GM19240 (cell line): ENCODE results near the gene ALPG.
"Not testable (repeated sequence)": the region's sequence is repeated elsewhere in the genome, so short reads cannot be mapped to it uniquely, and the experiment has no call there.

ENCODE experiments used
- DNase-seq: peaks from one replicate; pipeline ENCODE4 v3.0.0; 2011; ENCODE audit warnings: low spot score; ENCODE audit not compliant: insufficient read length

Gene ALPG

DNA sequence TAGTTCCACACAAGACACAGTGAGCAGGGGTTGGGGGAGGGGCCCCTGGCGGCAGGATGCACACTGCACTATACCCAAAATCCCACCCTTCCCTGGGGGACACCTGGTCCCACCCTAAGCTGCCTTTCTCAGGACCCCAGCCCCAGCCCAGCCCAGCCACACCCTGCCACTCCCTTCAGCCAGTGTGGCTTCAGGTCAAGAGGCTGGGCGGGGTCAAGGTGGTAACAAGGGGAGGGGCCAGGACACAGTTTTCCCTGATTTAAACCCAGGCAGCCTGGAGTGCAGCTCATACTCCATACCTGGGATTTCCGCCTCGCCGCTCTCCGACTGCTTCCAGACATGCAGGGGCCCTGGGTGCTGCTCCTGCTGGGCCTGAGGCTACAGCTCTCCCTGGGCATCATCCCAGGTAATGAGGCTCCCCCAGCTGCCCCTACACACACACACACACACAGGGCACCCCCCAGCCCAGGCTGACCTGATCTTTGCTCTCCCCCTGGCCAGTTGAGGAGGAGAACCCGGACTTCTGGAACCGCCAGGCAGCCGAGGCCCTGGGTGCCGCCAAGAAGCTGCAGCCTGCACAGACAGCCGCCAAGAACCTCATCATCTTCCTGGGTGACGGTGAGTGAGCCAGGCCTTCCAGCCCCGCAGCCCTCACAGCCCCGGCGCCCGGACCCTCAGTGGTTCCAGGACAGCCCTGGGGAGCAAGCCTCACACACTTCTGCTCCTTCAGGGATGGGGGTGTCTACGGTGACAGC is at the start of gene ALPG:
TSS of gene ALPG (plus strand) at position 289 of the 755 bp plus-strand sequence. CDS start at position 340, 51 bp downstream.
- DNase-seq = no peak

GRCh38 chr2:232361646-232362045 is 45.0 kb upstream of the ALPG start:
- DNase-seq = no peak

DNA sequence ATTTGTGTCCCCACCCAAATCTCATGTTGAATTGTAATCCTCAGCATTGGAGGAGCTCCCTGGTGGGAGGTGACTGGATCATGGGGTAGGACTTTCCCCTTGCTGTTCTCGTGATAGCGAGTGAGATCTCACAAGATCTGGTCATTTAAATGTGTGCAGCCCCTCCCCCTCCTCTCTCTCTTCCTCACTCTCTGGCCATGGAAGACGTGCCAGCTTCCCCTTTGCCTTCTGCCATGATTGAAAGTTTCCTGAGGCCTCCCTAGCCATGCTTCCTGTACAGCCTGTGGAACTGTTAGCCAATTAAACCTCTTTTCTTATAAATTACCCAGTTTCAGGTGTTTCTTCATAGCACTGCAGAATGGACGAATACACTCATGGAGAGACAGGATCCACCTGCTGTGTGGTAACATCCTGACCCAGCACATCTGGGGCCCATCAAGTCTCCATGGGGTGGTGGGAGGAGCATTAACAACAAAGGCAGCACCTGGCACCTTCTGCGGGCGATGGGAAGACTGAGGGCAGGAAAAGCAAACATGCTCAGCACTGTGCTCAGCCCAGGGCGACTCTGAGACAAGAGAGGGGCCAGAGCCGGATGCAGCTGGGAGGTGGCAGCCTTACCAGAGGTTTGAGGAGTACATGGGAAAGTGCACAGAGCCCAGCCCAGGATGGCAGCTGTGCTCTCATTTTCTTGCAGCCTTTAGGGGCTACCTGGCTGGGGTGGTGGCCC is 44.3 kb upstream of the ALPG start:
- no peak for DNase-seq

DNA sequence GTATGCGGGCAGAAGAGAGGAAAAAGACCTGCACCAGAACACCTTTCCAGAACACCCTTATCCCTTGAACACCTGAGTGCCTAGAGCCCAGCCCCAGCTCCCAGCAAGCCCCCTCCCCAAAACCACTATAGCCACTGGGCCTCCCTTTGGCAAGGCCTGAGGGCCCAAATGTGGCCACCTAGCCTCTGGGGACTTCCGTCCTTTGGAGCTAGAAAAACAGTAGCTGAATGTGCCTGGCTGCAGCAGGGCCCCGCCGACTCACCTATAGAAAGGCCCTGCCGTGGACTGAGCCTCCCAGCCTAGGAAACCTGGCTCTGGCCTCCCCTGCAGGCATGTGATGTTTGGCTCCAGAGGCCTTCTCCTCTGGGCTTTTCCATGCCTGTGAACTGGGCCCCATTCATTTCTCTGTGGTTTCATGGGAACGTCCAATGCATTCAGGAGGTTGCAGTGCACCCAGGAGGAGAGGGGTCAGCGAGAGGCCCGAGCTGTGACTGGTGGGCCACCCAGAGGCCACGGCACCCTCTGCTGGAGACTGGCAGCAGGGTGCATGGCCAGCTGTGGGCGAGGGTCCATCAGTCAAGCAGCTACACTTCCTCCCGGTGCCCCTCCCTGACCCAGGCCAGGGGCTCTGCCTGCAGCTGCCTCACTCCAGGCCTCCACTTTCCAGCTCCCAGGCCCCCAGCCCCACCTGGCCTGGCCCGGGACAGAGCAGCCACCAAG is 43.4 kb upstream of the ALPG start:
- DNase-seq = not testable (repeated sequence)

- DNase-seq = peak; percentile 53
Measured at GRCh38 chr2:232363784-232364615, 42.6 kb upstream of the ALPG start.

DNA sequence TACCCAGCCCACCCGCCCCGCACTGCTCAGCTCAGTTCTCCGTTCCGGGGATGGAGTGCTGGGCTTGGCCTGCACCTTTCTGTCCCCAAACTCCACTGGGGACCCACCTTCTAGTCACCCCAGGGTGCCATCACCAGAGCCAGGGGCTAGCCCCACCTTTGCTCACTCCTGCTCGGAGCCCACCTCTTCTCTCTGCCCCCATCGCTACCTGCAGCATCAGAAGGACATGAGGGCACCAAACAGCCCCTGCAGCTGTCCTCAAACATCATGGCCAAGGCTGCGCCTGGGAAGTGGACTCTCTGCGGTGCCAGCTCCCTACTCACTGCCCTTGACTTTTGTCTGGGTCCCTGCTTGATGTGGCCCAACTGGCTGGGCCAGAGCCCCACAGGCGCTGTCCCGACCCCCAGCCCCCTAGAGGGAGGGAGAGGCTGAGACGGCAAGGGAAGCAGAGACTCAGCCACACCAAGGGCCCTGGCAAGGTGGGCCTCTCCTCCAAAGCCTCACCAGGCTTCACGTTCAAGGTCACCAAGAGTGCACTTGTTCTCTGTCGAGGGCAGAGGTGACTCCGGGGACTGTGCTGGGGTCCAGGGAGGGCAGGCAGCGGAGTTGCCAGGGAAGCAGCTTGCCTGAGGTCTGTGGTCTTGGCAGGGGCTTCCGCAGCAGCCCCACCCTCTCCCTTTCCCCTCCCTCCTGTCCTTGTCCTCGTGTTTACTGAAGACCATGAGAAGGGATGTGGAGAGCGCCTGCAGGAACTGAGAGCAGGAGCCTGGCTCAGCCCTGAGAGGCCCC is 41.6 kb upstream of the ALPG start:
- DNase-seq = not testable (repeated sequence)

GRCh38 chr2:232365621-232366321 is 40.9 kb upstream of the ALPG start:
- DNase-seq = no peak

GRCh38 chr2:232366461-232366860 is 40.2 kb upstream of the ALPG start:
- not testable (repeated sequence) for DNase-seq

DNA sequence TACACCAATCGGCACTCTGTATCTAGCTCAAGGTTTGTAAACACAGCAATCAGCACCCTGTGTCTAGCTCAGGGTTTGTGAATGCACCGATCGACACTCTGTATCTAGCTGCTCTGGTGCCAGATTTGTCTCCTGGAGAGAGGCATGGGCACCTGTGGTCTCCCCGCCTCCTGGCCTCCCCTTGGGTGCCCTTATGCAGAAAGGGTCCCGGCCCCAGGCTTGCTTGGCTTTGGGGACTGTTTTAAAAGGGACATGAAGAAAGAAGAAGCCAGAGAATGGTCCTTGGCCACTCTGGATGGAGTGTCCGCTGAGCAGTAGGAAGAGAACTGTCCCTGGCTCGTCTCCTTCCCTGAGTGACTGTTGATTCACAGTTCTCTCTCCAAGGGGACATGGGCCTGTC is 39.6 kb upstream of the ALPG start:
- no peak for DNase-seq

- DNase-seq = no peak
Measured at GRCh38 chr2:232367591-232368233, 38.9 kb upstream of the ALPG start.

DNA sequence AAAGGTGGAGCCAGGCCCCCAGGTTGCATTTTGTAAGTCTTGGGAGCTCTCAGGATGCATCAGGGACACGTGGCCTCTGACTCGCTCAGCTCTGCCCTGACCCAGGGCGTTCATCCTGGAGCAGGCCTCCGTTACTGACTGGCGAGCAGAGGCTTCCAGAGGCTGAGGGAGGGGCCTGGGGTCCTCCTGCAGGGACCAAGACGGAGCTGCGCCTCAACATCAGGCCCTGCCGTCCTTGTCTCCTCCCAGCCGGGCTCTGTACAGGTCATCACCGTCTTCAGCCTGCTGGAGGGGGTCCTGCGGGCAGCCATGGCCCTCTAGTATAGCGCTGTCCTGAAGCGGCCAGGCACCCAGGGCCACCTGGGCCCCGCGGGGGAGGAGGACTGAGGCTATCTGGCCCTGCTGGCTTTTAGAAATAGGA is 38.3 kb upstream of the ALPG start:
- no peak for DNase-seq

GRCh38 chr2:232369126-232369951 is 37.3 kb upstream of the ALPG start:
- no peak for DNase-seq

- not testable (repeated sequence) for DNase-seq
Measured at GRCh38 chr2:232370007-232370406, 36.6 kb upstream of the ALPG start.

GRCh38 chr2:232372231-232373208 is 34.1 kb upstream of the ALPG start:
- DNase-seq = no peak

DNA sequence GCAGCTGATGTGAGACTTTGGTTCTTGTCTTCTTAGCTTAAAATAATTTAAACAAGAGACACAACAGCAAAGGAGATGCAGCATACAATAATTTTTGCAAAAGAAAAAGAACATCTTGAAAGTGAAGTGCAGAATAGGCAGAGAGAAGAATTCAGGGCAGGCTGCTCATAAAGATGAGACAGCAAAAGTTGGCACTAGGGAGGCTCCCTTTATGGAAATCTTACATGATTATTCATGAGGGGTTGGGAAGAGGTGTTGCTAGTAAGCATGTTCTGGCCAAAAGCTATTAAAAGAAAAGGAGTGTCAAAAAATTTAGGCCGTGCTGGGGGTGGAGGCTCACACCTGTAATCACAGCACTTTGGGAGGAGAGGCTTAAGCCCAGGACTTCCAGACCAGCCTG is 32.3 kb upstream of the ALPG start:
- no peak for DNase-seq

- no peak for DNase-seq
Measured at GRCh38 chr2:232375164-232375563, 31.5 kb upstream of the ALPG start.

DNA sequence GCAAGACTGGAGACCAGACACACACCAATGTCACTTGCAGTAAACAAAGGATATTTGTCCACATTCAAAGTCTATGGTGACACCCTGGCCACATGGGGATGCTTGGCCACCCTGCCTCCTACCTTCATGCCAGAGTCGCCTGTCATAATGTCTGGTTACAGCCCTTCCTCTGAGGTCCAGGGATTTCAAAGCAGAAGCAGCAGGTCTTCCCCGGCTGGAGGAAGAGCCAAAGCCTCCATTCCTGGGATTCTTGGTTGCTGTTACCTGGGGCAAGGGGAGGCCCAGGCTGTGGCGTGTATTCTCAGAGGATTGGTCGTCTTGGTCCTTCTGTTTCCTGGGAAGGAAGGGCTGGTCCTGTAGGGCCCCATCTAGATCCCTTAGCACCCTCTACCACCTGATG is 30.4 kb upstream of the ALPG start:
- no peak for DNase-seq
